ENCODE data around the gene TCF12.

The TCF12 gene

GRCh38 chr15:57324590-57324890 lies 406.1 kb downstream of the TCF12 start:
- no peak for FAIRE-seq

DNA sequence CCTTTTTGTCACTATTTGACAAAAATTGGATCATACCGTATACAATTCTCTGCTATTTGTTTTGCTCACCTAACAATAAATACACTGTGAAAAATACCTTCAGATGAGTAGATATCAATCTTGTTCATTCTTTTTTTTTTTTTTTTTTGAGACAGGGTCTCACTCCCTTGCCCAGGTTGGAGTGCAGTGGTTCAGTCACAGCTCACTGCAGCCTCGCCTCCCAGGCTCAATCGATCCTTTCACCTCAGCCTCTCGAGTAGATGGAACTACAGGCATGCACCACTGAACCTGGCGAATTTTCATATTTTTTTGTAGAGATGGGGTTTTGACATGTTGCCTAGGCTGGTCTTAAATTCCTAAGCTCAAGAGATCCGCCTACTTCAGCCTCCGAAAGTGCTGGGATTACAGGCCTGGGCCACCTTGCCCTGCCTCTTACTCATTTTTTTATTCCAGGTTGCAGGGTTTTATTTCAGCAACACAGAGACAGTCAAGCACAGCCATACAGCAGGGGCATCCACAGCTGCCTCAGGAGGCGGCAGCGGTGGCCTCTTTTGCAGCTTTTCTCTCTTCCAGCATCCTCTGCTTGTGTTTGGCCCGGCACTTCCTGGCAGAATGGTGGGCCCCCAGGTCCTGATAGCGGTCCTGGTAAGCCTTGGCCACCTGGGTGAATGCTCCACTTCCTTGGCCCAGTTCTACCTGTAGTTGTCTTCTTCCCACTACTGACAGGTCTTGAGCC lies 406.7 kb downstream of the TCF12 start:
- no peak for FAIRE-seq

- FAIRE-seq: no peak
These were observed 407.8 kb downstream of the TCF12 start for GRCh38 chr15:57326196-57326595.

DNA sequence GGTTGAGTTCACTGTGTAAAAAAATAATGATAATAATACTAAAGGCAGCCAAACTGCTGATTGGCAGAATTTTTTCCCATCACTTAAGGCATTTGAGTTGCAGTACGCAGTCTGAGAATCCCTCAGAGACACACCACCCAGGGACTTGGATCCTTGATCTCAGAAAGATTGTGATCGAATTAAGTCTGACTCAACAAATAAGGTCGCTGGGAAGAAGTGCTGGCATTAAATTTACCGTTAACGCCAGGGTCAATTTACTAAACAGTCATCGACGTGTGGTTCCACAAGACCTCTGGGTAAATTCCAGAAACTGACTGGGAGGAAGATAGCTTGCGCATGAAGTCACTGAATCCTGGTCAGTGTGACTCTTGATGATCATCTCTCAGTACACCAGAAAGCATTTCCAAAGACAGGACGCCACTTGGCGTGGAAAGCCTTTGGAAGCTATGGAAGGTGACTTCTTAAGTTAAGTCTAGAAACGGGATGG lies 409.6 kb downstream of the TCF12 start:
- FAIRE-seq: peak; percentile 6

- no peak for FAIRE-seq
These were observed 410.0 kb downstream of the TCF12 start for GRCh38 chr15:57328479-57328878.

DNA sequence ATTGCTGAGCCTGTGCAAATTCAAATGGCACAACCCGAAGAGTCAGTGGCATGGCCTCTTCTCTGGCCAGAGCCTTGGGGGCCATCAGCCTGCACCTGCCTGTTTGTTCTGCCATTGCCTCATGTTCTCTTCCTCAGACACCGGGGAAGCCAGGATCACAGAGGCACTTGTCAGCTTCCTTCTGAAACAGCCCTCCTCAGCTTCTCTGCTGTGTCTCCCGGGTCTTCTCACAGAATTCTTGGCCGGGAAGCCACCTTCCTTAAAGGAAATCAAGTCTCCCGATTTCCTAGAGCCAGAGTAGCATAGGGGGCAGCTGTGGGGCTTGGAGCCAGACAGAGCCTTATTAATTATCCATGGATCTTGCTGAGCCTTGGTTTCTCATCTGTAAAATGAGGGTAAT lies 410.5 kb downstream of the TCF12 start:
- no peak for FAIRE-seq

DNA sequence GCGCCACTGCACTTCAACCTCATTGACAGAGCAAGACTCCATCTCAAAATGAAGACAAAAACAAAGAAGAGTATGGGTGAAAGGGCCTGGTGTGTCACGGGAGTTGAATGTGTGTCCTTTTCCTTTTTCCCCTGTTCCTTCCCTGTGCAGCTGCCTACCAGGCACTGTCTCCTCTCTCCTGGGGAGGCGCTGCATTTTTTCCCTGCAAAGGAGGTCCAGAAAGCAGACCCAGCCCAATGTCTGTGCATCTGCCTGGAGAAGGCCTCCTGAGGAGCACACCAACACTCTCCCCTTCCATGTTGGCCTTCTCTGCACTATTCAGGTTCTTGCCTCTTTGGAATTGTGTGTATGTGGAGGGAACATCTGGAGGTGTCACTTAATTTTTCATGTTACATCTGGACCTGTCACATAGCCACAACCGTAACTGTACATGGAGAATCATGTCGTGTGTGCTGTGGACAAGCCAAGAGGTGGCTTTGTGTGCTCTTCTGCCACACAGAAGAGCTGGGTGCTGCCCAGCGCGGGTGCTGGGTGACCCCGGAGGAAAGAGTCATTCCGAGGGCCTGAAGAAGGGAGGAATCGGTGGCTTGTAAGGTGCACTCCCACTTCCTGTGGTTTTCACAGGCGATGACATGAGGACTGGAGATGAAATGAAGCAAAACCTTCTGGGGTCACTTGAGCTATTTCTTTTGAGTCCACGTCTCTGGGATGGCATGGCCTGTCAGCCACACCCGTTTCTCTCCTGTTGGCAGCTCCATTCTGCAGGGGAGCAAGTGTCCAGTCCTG lies 411.3 kb downstream of the TCF12 start:
- no peak for FAIRE-seq

GRCh38 chr15:57330619-57331340 lies 412.3 kb downstream of the TCF12 start:
- FAIRE-seq: no peak

DNA sequence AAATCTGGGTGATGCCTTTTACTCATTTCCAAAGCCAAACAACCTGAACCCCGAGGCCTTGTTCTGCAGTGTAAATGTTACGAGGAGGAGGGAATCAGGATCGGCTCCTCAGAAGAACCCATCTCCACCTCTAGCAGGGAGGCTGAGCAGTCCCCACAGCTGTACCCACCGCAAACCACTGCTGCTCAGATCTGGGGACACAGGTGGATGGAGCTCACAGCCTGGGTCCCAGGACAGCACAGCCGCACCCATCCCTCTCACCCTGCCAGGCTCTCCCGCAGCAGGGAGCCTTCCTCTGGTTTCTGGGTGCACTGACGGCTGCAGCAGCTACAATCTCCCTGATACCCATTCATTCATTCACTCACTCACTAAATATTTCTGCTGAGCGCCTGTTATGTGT lies 413.9 kb downstream of the TCF12 start:
- no peak for FAIRE-seq

DNA sequence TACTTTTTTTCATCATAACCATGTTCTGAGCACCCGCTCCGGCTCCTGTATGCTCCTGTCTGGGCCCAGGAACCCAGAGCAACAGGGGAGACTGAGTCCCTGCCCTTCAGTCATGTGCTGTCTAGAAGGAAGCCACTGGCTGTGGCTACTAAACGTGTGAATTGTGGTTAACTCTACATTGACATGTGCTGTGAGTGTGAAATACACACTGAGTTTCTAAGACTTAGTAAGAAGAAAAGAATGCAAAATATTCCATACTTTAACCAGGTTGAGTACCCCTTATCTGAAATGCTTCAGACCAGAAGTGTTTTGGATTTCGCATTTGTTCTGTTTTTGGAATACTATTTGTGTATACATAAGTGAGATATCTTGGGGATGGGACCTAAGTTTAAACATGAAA lies 415.0 kb downstream of the TCF12 start:
- peak; percentile 50 for FAIRE-seq

DNA sequence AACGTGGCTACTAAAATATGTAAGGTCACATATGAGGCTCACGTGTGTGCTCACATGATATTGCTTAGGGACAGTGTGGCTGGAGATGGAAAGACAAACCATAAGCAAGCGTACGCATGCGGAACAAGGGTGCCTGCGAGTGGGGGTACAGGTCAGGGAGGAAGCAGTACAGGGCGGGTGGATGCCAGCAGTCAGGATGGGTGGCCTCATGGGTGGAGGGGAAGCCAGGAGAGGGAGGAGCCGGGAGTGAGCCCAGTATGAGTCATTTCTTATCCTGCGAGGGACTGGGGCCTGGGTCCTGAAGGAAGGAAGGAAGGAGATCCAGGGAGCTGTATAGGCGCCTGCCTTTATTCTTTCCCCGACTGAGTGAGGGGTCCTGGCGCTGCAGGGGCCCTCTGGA lies 415.8 kb downstream of the TCF12 start:
- no peak for FAIRE-seq

- FAIRE-seq: no peak
These were observed 416.9 kb downstream of the TCF12 start for GRCh38 chr15:57335293-57335715.

DNA sequence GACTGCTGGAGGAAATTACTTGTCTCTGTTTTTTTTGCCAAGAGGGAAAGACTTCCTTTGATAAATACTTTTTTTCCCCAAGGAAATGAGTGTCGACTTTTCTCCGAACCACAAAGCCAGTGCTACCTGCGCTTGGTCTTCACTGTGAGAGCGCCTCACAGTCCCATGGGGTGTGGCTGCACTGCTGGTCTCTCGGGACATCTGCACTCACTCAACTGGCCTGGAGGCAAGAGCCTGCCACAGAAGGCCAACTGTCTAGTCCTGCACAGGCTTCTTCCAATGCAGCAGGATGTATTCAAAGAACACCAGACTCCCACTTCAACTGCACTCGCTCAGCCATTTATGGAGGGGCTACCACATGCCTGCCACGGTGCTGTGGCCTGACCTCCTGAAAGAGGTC lies 417.3 kb downstream of the TCF12 start:
- no peak for FAIRE-seq

GRCh38 chr15:57337868-57338411 lies 419.5 kb downstream of the TCF12 start:
- no peak for FAIRE-seq

GRCh38 chr15:57339321-57339720 lies 420.9 kb downstream of the TCF12 start:
- FAIRE-seq: no peak
